ENCODE measurements around the gene DISC1. TPM values are rescaled to one million over a fixed set of nuclear protein-coding genes. Genes with fewer than 3 reads are reported as not detected.

Gene DISC1
- total RNA-seq, 4 donors from 2014 or later, result 7.1 to 33.4 (median 14.9) TPM

DNA sequence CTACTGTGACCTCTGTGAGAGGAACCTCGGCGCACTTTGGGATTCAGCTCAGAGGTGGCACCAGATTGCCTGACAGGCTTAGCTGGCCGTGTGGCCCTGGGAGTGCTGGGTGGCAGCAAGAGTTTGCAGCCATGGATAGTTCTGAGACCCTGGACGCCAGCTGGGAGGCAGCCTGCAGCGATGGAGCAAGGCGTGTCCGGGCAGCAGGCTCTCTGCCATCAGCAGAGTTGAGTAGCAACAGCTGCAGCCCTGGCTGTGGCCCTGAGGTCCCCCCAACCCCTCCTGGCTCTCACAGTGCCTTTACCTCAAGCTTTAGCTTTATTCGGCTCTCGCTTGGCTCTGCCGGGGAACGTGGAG is 67.5 kb downstream of the DISC1 start:
- DNase-seq, result no peak
- intact Hi-C loops (cut with DNase I; ENCODE audit: low total_unique reads), result no loop called here
- H3K36me3 ChIP-seq, result no peaks in the 10 kb centered on the region
- no peak overlapping the region for H3K4me3 ChIP-seq
- no peak overlapping the region for H3K27ac ChIP-seq
- H3K4me1 ChIP-seq, result no peaks in the 10 kb centered on the region
- H3K9me3 ChIP-seq, result no peaks in the 10 kb centered on the region
- no peak for TF ChIP-seq CTCF (IDR thresholded peaks at IDR 0.05)
- no peak for TF ChIP-seq POLR2A (IDR thresholded peaks at IDR 0.05)
- H3K27me3 ChIP-seq, result no peaks in the 10 kb centered on the region

DNA sequence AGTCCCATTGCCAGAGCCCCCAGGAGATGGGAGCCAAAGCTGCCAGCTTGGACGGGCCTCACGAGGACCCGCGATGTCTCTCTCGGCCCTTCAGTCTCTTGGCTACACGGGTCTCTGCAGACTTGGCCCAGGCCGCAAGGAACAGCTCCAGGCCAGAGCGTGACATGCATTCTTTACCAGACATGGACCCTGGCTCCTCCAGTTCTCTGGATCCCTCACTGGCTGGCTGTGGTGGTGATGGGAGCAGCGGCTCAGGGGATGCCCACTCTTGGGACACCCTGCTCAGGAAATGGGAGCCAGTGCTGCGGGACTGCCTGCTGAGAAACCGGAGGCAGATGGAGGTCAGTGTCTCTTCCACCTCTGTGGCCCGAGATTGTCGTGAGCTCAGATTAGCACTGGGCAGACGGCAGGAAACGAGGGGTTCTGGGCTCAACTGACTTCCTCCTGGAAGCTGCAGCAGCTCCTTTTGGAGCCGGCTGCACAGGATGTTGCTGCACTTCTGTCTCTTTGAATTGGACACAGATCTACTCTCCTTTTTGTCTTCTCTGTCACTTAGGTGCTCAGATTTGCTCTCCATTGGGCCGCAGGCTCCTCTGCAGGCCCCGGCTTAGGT is 68.0 kb downstream of the DISC1 start:
- Histone ChIP-seq H3K4me1 (no peaks in the 10 kb centered on the region), H3K27ac (no peak overlapping the region), H3K9me3 (no peaks in the 10 kb centered on the region), H3K36me3 (no peaks in the 10 kb centered on the region), H3K27me3 (no peaks in the 10 kb centered on the region), H3K4me3 (no peak overlapping the region)
- intact Hi-C loops (cut with DNase I; ENCODE audit: low total_unique reads), result no loop called here
- TF ChIP-seq CTCF (IDR thresholded peaks at IDR 0.05) (no peak), POLR2A (IDR thresholded peaks at IDR 0.05) (no peak)
- no peak for DNase-seq

GRCh38 chr1:231695439-231696255 is 69.1 kb downstream of the DISC1 start:
- Histone ChIP-seq H3K4me1 (no peaks in the 10 kb centered on the region), H3K4me3 (no peak overlapping the region), H3K27me3 (no peaks in the 10 kb centered on the region), H3K27ac (no peak overlapping the region), H3K9me3 (no peaks in the 10 kb centered on the region), H3K36me3 (no peaks in the 10 kb centered on the region)
- TF ChIP-seq POLR2A (IDR thresholded peaks at IDR 0.05) (no peak), CTCF (IDR thresholded peaks at IDR 0.05) (no peak)
- DNase-seq, result no peak
- intact Hi-C loops (cut with DNase I; ENCODE audit: low total_unique reads), result no loop called here

DNA sequence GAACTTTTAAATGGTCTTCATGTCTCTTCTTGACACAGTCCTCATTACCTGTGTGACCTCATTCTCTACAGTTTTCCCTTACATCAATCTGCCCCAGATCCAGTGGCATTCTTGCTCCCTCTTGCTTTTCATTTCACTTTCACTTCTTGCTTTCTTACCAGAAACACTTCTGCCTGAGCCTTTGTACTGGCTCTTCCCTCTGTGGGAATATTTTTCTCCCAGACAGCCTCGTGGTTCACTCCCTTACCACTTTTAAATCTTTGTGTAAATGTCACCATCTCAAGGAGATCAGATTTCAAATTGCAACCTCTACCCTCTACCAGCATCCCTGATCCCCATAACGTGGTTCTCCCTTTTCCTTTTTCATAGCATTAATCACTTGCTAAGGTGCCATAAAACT is 73.2 kb downstream of the DISC1 start:
- H3K27me3 ChIP-seq, result no peaks in the 10 kb centered on the region
- TF ChIP-seq CTCF (IDR thresholded peaks at IDR 0.05), result no peak

DNA sequence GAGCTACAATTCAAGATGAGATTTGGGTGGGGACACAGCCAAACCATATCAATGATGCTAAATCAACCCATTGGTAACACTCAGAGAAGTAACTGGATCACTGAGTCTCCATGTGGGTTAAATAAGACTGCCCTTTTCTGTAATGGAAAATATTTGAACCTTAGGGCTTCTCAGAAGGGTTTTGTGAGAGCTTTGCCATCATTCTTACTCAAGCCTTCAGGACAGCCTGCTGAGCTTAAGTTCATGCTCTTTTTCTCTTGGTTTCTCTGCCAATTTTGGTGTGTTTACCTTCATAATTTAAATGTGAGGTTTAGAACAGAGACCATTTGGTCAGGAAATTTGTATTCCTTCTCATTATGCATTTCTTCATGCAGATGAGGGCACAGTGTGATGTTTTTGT is 74.7 kb downstream of the DISC1 start:
- no peaks in the 10 kb centered on the region for H3K36me3 ChIP-seq
- DNase-seq, result no peak
- intact Hi-C loops (cut with DNase I; ENCODE audit: low total_unique reads), result no loop called here
- no peaks in the 10 kb centered on the region for H3K9me3 ChIP-seq
- TF ChIP-seq CTCF (IDR thresholded peaks at IDR 0.05) (no peak), POLR2A (IDR thresholded peaks at IDR 0.05) (no peak)
- no peak overlapping the region for H3K4me3 ChIP-seq
- no peaks in the 10 kb centered on the region for H3K4me1 ChIP-seq
- H3K27me3 ChIP-seq, result no peaks in the 10 kb centered on the region
- H3K27ac ChIP-seq, result no peak overlapping the region

More for the DNA sequence above, 73.2 kb downstream of the DISC1 start:
- intact Hi-C loops (cut with DNase I; ENCODE audit: low total_unique reads), result no loop called here
- Histone ChIP-seq H3K4me1 (no peaks in the 10 kb centered on the region), H3K36me3 (no peaks in the 10 kb centered on the region), H3K9me3 (no peaks in the 10 kb centered on the region), H3K4me3 (no peak overlapping the region), H3K27ac (no peak overlapping the region)
- no peak for DNase-seq

Measured in uterus (tissue), 4 donors.